ENCODE data around the gene BOC. TPM values are rescaled to one million over a fixed set of nuclear protein-coding genes. Genes with fewer than 3 reads are reported as not detected.

Gene BOC
- total RNA-seq, 4 donors from 2014 or later, result 75.6 to 159 (median 105) TPM

GRCh38 chr3:113255854-113256615 is 44.7 kb downstream of the BOC start:
- no peak overlapping the region for H3K27ac ChIP-seq
- peaks cover 17% of the 10 kb centered on the region for H3K36me3 ChIP-seq
- 90% methylated on average over 7 of the region's 7 CpGs for WGBS
- peaks cover 45% of the 10 kb centered on the region for H3K4me1 ChIP-seq
- no peak for TF ChIP-seq EP300 (IDR thresholded peaks at IDR 0.05)
- no peak for TF ChIP-seq POLR2A (IDR thresholded peaks at IDR 0.05)
- no peak for TF ChIP-seq POLR2AphosphoS5 (IDR thresholded peaks at IDR 0.05)
- TF ChIP-seq CTCF (IDR thresholded peaks at IDR 0.05), result no peak
- no peak overlapping the region for H3K4me3 ChIP-seq
- no peaks in the 10 kb centered on the region for H3K27me3 ChIP-seq
- no peak for DNase-seq (ENCODE audit: low spot score in 2 of 2)
- no peaks in the 10 kb centered on the region for H3K9me3 ChIP-seq

DNA sequence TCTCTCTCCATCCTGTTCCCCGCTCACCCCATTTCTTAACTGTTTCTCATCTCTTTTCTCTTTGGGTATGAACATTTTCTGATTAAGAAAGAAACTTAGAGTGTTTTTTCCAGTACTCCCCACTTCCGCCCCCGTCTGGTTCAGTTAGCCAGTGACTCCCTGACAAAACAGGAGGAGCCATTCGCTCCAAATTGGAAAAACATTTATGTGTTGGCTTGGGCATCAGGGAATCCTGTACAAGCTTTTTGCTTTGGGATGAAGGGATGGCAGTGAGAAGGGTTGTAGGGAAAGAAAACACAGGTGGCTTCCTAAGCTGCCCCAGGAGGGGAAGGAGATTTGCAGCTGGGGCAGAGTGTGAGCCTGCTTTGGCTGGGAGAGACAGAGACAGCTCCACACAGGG is 47.0 kb downstream of the BOC start:
- peak overlapping the region; percentile 37 for H3K27ac ChIP-seq
- no peaks in the 10 kb centered on the region for H3K27me3 ChIP-seq
- H3K9me3 ChIP-seq, result no peaks in the 10 kb centered on the region
- H3K4me1 ChIP-seq, result peaks cover 64% of the 10 kb centered on the region
- DNase-seq (ENCODE audit: low spot score in 2 of 2), result no peak
- TF ChIP-seq POLR2AphosphoS5 (IDR thresholded peaks at IDR 0.05) (no peak), CTCF (IDR thresholded peaks at IDR 0.05) (no peak), POLR2A (IDR thresholded peaks at IDR 0.05) (no peak), EP300 (IDR thresholded peaks at IDR 0.05) (no peak)
- WGBS, result 64% methylated on average over 4 of the region's 4 CpGs
- H3K36me3 ChIP-seq, result peaks cover 9% of the 10 kb centered on the region
- H3K4me3 ChIP-seq, result no peak overlapping the region

DNA sequence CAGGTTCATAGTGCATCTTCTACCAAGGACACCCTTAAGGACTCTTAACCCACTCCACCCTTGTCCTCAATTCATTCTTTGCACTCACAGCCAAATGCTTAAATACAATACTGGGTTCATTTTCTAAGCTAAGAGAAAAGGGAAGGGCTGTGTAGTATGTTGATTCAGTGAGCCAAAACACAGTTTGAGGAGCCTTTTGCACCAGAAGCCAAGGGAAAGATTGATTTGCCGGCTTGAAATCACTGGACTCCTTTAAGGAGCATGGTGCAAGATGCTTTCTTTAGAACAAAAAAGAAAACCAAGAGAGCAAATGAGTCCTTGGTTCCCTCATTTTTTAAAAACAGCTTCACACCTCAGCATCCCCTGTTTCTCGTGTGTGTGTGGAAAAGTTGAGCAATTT is 47.8 kb downstream of the BOC start:
- H3K36me3 ChIP-seq, result peaks cover 9% of the 10 kb centered on the region
- peak overlapping the region; percentile 37 for H3K27ac ChIP-seq
- H3K9me3 ChIP-seq, result no peaks in the 10 kb centered on the region
- DNase-seq (ENCODE audit: low spot score in 2 of 2), result no peak
- H3K4me3 ChIP-seq, result no peak overlapping the region
- peaks cover 64% of the 10 kb centered on the region for H3K4me1 ChIP-seq
- no peaks in the 10 kb centered on the region for H3K27me3 ChIP-seq
- TF ChIP-seq POLR2AphosphoS5 (IDR thresholded peaks at IDR 0.05) (no peak), EP300 (IDR thresholded peaks at IDR 0.05) (no peak), POLR2A (IDR thresholded peaks at IDR 0.05) (no peak), CTCF (IDR thresholded peaks at IDR 0.05) (no peak)
- 63% methylated on average over 2 of the region's 2 CpGs for WGBS

DNA sequence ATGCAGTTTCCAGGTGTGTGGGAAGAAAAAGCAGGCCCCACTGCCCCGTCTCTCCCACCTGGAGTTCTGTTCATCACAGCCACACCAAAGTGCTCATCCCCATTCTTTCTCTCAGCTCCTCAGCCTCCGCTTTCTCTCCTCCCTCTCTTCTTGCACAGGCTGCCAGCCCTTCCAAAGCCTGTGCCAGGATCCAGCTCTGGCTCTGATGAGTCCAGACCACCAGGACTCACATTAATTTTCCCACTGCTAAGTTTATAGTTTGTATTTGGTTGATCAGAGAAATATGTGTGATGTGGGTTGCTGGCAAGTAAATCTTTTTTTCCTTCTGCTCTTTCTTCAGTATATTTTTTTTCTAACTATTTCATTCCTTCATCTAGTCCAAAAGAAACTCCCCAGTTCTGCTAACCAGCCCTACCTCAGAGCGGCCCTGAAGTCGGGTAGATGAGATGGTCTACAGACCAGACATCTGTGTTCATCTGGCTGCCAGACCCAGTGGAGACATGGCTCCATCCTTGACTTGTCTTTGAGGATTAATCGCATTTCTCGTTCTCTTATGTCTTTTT is 49.8 kb downstream of the BOC start:
- no peak for TF ChIP-seq EP300 (IDR thresholded peaks at IDR 0.05)
- H3K36me3 ChIP-seq, result peaks cover 6% of the 10 kb centered on the region
- no peaks in the 10 kb centered on the region for H3K27me3 ChIP-seq
- peaks cover 73% of the 10 kb centered on the region for H3K4me1 ChIP-seq
- peak overlapping the region; percentile 86 for H3K27ac ChIP-seq
- DNase-seq (ENCODE audit: low spot score in 2 of 2), result no peak
- no peaks in the 10 kb centered on the region for H3K9me3 ChIP-seq
- 36% methylated on average over 6 of the region's 6 CpGs for WGBS
- no peak overlapping the region for H3K4me3 ChIP-seq

DNA sequence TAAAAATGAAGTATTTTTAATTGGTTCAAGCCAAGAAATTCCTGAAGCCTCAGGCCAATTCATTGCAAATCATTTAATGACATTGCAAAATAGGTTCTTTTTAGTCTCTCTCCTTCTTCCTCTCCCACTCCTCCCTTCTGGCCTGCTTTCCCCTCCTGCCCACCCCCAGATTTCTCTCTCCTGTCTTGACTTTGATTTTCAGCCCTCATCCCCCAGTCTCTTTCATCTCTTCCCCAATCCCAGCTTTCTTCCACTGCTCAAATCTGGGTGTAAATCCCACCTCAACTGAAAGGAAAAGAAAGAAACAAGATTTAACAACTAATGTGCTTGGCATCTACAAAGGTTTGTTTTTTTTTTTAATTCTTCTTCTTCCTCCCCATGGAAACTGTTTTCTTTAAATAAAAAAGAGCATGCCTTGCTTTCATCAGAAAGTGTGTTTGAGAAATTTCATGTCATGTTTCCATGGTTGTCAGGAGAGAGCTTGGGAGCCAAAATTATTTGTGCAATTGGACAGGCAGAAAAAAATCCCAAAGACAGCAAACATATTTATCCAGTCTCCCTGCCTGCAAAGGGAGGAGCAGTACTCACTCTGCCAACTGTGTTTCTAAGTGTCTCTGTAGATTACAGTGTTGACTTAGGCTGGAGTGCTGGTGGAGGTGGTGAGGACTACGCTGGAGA is 50.4 kb downstream of the BOC start:
- H3K4me1 ChIP-seq, result peaks cover 79% of the 10 kb centered on the region

DNA sequence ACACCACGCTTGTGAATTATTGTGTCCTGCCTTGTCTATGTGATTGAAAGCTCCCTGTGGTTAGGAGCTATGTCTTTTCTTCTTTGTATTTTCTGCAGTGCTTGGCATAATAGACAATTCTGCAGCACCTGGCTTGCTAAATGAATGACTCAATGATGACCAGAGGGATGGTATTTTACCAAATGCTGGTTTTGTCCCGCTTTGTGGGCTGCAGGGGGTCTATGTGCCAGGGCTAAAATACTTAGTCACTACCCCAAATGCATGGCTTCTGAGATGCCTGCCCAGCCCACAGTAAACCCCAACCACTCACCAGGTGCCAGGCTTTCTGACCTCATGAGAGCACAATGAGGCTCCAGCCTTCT is 50.9 kb downstream of the BOC start:
- H3K27me3 ChIP-seq, result no peaks in the 10 kb centered on the region
- DNase-seq (ENCODE audit: low spot score in 2 of 2), result no peak
- TF ChIP-seq CTCF (IDR thresholded peaks at IDR 0.05), result no peak
- TF ChIP-seq POLR2A (IDR thresholded peaks at IDR 0.05), result no peak
- TF ChIP-seq POLR2AphosphoS5 (IDR thresholded peaks at IDR 0.05), result no peak
- peaks cover 84% of the 10 kb centered on the region for H3K4me1 ChIP-seq
- peak overlapping the region; percentile 86 for H3K27ac ChIP-seq
- peaks cover under 1% of the 10 kb centered on the region for H3K36me3 ChIP-seq
- H3K9me3 ChIP-seq, result no peaks in the 10 kb centered on the region
- 32% methylated on average over 2 of the region's 2 CpGs for WGBS
- no peak overlapping the region for H3K4me3 ChIP-seq

More for the DNA sequence above, 50.4 kb downstream of the BOC start:
- no peak for DNase-seq (ENCODE audit: low spot score in 2 of 2)
- Histone ChIP-seq H3K4me3 (no peak overlapping the region), H3K9me3 (no peaks in the 10 kb centered on the region), H3K27ac (peak overlapping the region; percentile 86), H3K27me3 (no peaks in the 10 kb centered on the region), H3K36me3 (peaks cover 3% of the 10 kb centered on the region)
- 33% methylated on average over 1 of the region's 1 CpG for WGBS
- TF ChIP-seq POLR2AphosphoS5 (IDR thresholded peaks at IDR 0.05) (peak in 1 of 3 donors; percentile 23), EP300 (IDR thresholded peaks at IDR 0.05) (no peak)
